ENCODE data around the gene TCF19.

DNA sequence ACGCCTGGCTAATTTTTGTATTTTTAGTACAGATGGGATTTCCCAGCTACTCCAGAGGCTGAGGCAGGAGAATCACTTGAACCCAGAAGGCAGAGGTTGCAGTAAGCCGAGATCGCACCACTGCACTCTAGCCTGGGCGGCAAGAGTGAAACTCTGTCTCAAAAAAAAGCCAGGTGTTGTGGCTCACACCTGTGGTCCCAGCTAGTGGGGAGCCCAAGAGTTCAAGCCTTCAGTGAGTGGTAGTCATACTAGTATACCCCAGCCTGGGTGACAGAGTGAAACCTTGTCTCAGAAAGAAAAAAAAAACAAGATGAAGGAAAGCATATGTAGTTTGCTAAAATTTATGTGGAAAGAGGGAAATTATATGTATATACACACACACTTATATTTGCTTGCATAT is 32.1 kb downstream of the TCF19 start:
- TF ChIP-seq, protein P1, sequence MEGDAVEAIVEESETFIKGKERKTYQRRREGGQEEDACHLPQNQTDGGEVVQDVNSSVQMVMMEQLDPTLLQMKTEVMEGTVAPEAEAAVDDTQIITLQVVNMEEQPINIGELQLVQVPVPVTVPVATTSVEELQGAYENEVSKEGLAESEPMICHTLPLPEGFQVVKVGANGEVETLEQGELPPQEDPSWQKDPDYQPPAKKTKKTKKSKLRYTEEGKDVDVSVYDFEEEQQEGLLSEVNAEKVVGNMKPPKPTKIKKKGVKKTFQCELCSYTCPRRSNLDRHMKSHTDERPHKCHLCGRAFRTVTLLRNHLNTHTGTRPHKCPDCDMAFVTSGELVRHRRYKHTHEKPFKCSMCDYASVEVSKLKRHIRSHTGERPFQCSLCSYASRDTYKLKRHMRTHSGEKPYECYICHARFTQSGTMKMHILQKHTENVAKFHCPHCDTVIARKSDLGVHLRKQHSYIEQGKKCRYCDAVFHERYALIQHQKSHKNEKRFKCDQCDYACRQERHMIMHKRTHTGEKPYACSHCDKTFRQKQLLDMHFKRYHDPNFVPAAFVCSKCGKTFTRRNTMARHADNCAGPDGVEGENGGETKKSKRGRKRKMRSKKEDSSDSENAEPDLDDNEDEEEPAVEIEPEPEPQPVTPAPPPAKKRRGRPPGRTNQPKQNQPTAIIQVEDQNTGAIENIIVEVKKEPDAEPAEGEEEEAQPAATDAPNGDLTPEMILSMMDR (conservative IDR thresholded peaks at IDR 0.05; ENCODE audit: low read depth in 2 of 2) = no peak
- TF ChIP-seq POLR2AphosphoS5 (IDR thresholded peaks at IDR 0.05; ENCODE audit: low read depth) = no peak
- TF ChIP-seq, protein P2, sequence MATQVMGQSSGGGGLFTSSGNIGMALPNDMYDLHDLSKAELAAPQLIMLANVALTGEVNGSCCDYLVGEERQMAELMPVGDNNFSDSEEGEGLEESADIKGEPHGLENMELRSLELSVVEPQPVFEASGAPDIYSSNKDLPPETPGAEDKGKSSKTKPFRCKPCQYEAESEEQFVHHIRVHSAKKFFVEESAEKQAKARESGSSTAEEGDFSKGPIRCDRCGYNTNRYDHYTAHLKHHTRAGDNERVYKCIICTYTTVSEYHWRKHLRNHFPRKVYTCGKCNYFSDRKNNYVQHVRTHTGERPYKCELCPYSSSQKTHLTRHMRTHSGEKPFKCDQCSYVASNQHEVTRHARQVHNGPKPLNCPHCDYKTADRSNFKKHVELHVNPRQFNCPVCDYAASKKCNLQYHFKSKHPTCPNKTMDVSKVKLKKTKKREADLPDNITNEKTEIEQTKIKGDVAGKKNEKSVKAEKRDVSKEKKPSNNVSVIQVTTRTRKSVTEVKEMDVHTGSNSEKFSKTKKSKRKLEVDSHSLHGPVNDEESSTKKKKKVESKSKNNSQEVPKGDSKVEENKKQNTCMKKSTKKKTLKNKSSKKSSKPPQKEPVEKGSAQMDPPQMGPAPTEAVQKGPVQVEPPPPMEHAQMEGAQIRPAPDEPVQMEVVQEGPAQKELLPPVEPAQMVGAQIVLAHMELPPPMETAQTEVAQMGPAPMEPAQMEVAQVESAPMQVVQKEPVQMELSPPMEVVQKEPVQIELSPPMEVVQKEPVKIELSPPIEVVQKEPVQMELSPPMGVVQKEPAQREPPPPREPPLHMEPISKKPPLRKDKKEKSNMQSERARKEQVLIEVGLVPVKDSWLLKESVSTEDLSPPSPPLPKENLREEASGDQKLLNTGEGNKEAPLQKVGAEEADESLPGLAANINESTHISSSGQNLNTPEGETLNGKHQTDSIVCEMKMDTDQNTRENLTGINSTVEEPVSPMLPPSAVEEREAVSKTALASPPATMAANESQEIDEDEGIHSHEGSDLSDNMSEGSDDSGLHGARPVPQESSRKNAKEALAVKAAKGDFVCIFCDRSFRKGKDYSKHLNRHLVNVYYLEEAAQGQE (IDR thresholded peaks at IDR 0.05; ENCODE audit: unreplicated experiment) = no peak

All from GM23338 (cell line).